Sigmoid colon (tissue), 4 donors: Measurements from ENCODE around the gene SORCS2.

Experiments
- CTCF ChIP-seq, 4 experiments: fragments of 450-650 bp in 3 of 4; fragments of 200-600 bp in 1 of 4; IDR thresholded peaks; one replicate each; pipeline ENCODE4 v1.5.1; 2016 to 2019; ENCODE audit warnings: antibody characterized with exemption in 4 of 4, mild to moderate bottlenecking in 3 of 4, moderate library complexity in 2 of 4
- EP300 ChIP-seq, 4 donors: sonication (generic); formaldehyde crosslinking; IDR thresholded peaks; one replicate each; pipeline ENCODE4 v1.6.1; 2017; ENCODE audit warnings: antibody characterized with exemption in 4 of 4
- POLR2A ChIP-seq, 2 donors: fragments of 450-650 bp; IDR thresholded peaks; one replicate each; pipeline ENCODE4 v1.6.1; 2016; ENCODE audit warnings: antibody characterized with exemption in 2 of 2, mild to moderate bottlenecking in 2 of 2, moderate library complexity in 2 of 2
- POLR2AphosphoS5 ChIP-seq, 4 donors: sonication (generic); formaldehyde crosslinking; IDR thresholded peaks; one replicate each; pipeline ENCODE4 v1.6.1; 2017; ENCODE audit warnings: antibody characterized with exemption in 4 of 4

- TF ChIP-seq CTCF (IDR thresholded peaks at IDR 0.05), result no peak
- no peak for TF ChIP-seq POLR2AphosphoS5 (IDR thresholded peaks at IDR 0.05)
- TF ChIP-seq EP300 (IDR thresholded peaks at IDR 0.05), result no peak
- TF ChIP-seq POLR2A (IDR thresholded peaks at IDR 0.05), result no peak
Measured at GRCh38 chr4:7319024-7319423, 126.7 kb downstream of the SORCS2 start.
